Measurements from ENCODE around the gene KRTAP9-9. TPM values are rescaled to one million over a fixed set of nuclear protein-coding genes. Genes with fewer than 3 reads are reported as not detected.
"Not testable (repeated sequence)": the region's sequence is repeated elsewhere in the genome, so short reads cannot be mapped to it uniquely, and the experiment has no call there.

Gene KRTAP9-9
- total and polyA plus RNA-seq, 2 of the 8 experiments (the other 6 are each of a cell fraction or from before 2014, with no cell fraction given), result not detected

DNA sequence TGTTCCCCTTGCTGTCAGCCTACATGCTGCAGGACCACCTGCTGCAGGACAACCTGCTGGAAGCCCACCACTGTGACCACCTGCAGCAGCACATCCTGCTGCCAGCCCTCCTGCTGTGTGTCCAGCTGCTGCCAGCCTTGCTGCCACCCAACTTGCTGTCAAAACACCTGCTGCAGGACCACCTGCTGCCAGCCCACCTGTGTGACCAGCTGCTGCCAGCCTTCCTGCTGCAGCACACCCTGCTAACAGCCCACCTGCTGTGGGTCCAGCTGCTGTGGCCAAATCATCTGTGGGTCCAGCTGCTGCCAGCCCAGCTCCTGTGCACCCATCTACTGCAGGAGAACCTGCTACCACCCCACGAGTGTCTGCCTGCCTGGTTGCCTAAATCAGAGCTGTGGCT is 16.1 kb downstream of the KRTAP9-9 start:
- CTCF ChIA-PET (ENCODE audit: partially characterized antibody); H3K23ac ChIP-seq (ENCODE audit: insufficient read length); FAIRE-seq: not testable (repeated sequence)

More for the DNA sequence above, 16.1 kb downstream of the KRTAP9-9 start:
- H3K79me1 ChIP-seq (ENCODE audit: low read depth, low read length); H3K4me1 ChIP-seq (replicated peaks in 1 of 4; ENCODE audit: control insufficient read depth in 3 of 4, insufficient read depth in 4 of 4, low read length in 3 of 4); H3K14ac ChIP-seq (ENCODE audit: insufficient read length); H3K79me2 ChIP-seq (ENCODE audit: control insufficient read depth in 1 of 2, insufficient read depth in 2 of 2, low read length in 2 of 2); H3K23me2 ChIP-seq (ENCODE audit: low read depth, low read length); H3K27ac ChIP-seq (ENCODE audit: low read depth, low read length); H3K4ac ChIP-seq (replicated peaks; ENCODE audit: insufficient read length, low read depth, low read length); H2BK20ac ChIP-seq (ENCODE audit: low read length); H3K56ac ChIP-seq (replicated peaks; ENCODE audit: insufficient read length, low read depth, low read length); DNase-seq (ENCODE audit: low read depth in 1 of 2, low spot score in 2 of 2); POLR2A ChIA-PET (ENCODE audit: partially characterized antibody); H3K36me3 ChIP-seq (ENCODE audit: control insufficient read depth in 2 of 4, insufficient read depth in 4 of 4, low read length in 3 of 4); H4K8ac ChIP-seq (ENCODE audit: extremely low read depth, insufficient read depth, low read length); H2BK12ac ChIP-seq (ENCODE audit: low read depth, low read length); H2AK5ac ChIP-seq (ENCODE audit: low read depth, low read length); H2BK15ac ChIP-seq (ENCODE audit: low read length); H3K27me3 ChIP-seq (replicated peaks in 1 of 4; ENCODE audit: control insufficient read depth in 3 of 4, extremely low read depth in 1 of 4, insufficient read depth in 3 of 4, low read length in 3 of 4); H3K4me2 ChIP-seq (ENCODE audit: insufficient read depth in 1 of 2, low read depth in 2 of 2, low read length in 2 of 2); H3K9me3 ChIP-seq (ENCODE audit: insufficient read depth in 2 of 2, low read depth in 1 of 2, low read length in 1 of 2); H4K20me1 ChIP-seq (replicated peaks in 1 of 2; ENCODE audit: control insufficient read depth in 1 of 2, insufficient read depth in 2 of 2, low read length in 2 of 2); H2BK5ac ChIP-seq (ENCODE audit: low read depth, low read length); H4K5ac ChIP-seq (ENCODE audit: insufficient read length, low read depth, low read length); H4K91ac ChIP-seq (replicated peaks; ENCODE audit: insufficient read length, low read length); H3K18ac ChIP-seq (ENCODE audit: extremely low read depth, low read length); H2BK120ac ChIP-seq (replicated peaks; ENCODE audit: low read depth, low read length); H3K9ac ChIP-seq (replicated peaks in 1 of 4; ENCODE audit: extremely low read depth in 1 of 4, low read depth in 3 of 4, low read length in 3 of 4); H2AFZ ChIP-seq (ENCODE audit: low read length); H3K4me3 ChIP-seq (ENCODE audit: extremely low read depth in 1 of 4, insufficient read depth in 2 of 4, low read depth in 3 of 4, low read length in 4 of 4): not testable (repeated sequence)
- no CpG with 5 or more reads among the region's 1 CpG for WGBS, 2 experiments (ENCODE audit: extremely low coverage in 1 of 2, insufficient coverage in 1 of 2, insufficient read length in 1 of 2, insufficient replicate concordance in 2 of 2, low coverage in 1 of 2, low lambda C conversion rate in 2 of 2, missing lambda C conversion rate in 1 of 2)

Data from H1 (cell line).